ENCODE measurements around the gene SIGLEC10.
A peak's percentile ranks its signal among the peaks of the same experiment; 100 is the strongest.

The SIGLEC10 gene

DNA sequence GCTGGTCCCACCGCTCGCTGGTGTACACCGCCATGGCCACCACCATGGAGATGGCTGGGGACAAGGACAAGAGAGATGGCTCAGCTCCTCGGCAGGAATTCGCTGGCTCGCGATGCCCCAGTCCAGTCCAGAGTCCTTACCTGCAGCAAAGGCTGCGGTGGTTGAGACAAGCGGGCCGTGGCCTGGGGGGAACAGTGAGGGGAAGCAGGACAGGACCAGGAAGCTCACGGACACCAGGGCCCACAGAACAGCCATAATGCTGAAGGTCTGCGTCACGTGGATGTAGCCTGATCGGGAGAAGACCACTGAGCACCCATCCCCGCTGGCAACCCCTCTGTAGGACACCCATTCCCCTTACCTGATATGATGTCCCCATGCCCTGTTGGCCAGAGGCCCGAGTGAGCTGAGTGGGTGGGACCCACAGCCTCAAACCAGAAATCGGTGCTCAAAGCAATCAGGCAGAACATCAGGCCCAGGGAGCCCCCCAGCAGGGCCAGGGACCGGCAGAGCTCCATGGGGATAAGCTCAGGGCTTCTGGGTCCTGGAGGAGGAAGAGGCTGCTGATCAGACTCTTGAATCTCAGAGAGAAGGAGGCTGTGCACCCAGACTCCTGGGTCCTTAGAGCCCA is 45.3 kb downstream of the SIGLEC10 start:
- in situ Hi-C loops (cut with HindIII; ENCODE audit: low sequenced_read_pairs), result no loop called here
- TF ChIP-seq CTCF (IDR thresholded peaks at IDR 0.05; ENCODE audit: low read depth, low read length), result no peak
- no peak overlapping the region for H3K4me3 ChIP-seq (ENCODE audit: low read depth, low read length)

GRCh38 chr19:51371186-51371690 is 46.2 kb downstream of the SIGLEC10 start:
- no peak for DNase-seq (ENCODE audit: low read depth, low spot score)
- in situ Hi-C loops (cut with HindIII; ENCODE audit: low sequenced_read_pairs), result no loop called here
- H3K4me3 ChIP-seq (ENCODE audit: low read depth, low read length), result no peak overlapping the region
- no peak for TF ChIP-seq CTCF (IDR thresholded peaks at IDR 0.05; ENCODE audit: low read depth, low read length)

More for the DNA sequence above, 45.3 kb downstream of the SIGLEC10 start:
- DNase-seq (ENCODE audit: low read depth, low spot score), result no peak

DNA sequence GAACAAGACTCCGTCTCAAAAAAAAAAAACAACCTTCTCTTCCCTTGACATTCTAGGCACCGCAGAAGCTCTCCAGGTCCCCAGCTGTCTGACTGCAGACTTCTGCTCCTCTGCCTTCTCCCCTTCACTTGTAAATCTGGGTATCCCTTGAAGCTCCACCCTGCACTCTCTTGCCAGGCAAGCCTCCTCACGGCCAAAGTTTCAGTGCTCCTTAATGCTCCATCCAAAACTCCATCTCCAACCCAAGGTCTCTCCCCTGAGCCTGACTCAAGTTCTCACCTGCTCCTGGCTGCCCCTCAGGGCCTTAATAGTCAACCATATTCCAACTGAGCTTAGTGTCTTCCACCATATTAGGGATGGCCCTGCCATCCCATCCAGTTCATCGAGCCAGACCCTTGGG is 47.2 kb downstream of the SIGLEC10 start:
- in situ Hi-C loops (cut with HindIII; ENCODE audit: low sequenced_read_pairs), result no loop called here
- TF ChIP-seq CTCF (IDR thresholded peaks at IDR 0.05; ENCODE audit: low read depth, low read length), result no peak
- DNase-seq (ENCODE audit: low read depth, low spot score), result no peak
- H3K4me3 ChIP-seq (ENCODE audit: low read depth, low read length), result no peak overlapping the region

DNA sequence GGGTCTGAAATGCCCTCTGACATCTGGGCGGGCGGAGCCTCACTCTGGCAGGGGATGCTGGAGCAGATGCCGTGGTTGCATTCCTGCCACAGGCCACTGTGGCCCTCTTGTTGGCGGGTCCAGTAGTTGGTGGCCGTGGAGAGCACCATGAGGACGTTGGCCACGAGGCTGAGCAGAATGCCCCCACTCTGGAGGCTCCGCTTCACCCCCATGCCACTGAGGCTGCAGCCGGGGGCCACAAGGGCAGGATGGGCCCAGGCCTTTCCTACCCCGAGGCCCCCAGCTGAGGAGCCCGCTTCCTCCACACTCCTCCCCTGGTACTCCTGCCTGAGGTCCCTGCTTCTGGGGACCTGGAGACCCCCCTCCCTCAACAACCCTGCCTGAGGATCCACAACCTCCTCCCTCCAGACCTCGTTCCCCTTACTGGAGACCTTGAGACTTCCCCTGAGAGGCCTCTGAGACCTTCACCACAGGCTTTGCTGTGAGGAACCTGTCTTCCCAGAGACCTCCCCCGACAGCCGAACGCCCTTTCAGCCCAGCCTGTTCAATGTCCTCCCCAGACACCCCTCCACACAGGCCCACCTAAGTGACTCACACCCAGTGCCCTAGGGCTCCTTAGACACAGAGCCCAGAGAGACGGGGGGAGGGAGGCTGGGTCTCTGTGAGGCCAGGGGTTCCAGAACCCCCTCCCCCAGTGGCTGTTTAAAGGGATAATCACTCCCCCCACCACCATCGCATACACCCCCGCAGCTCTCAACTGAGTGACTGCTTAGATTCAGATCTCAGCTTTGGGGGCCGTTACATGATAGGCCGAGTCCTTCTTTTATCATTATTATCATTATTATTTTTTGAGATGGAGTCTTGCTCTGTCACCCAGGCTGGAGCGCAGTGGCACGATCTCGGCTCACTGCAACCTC is 48.8 kb downstream of the SIGLEC10 start, which contains the start of gene CLDND2:
CLDND2 (minus strand) TSS at position 638 of the 917 bp plus-strand sequence; CDS start at position 212, 426 bp downstream.
- no peak for DNase-seq (ENCODE audit: low read depth, low spot score)
- TF ChIP-seq CTCF (IDR thresholded peaks at IDR 0.05; ENCODE audit: low read depth, low read length), result no peak
- H3K4me3 ChIP-seq (ENCODE audit: low read depth, low read length), result peak within 1 kb of the TSS; percentile 85
- in situ Hi-C loops (cut with HindIII; ENCODE audit: low sequenced_read_pairs), result no loop called here

DNA sequence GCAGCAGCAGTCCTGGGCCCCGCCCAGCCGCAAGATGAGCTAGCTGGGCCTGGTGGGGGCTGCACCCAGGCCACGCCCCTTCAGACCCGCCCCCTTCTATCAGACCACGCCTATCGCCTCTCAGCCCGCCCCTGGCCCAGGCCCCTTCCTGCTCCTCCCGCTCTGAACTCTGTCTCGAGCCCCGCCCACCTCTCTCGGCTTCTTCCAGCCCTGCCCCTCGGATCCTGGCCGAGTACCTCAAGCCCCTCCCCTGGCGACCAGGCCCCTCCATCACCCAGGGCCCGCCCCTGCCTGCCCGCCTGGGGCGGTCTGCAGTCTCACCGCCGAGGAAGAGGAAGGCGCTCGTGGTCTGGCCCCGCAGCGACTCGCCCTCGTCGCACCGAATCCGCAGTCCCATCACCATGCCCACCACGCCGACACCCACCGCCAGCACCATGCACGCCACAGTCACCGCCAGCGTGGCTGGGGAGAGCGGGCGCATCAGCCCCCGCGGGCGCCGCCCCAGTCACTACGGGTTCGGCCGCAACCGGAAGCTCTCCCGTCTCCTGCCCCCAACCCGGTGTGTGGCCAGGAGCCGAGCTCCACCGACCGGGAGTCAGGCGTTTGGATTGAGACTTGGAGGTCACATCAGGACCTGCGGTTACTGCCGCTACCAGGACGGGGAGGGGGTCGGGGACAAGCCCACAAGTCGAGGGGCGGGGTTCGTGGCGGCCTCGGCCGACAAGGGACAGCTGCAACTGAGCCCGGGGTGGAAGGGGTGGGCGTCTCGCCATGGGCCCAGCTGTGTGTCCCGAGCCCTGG is 49.7 kb downstream of the SIGLEC10 start:
- in situ Hi-C loops (cut with HindIII; ENCODE audit: low sequenced_read_pairs), result no loop called here

More for the DNA sequence above, 49.7 kb downstream of the SIGLEC10 start:
- peak; percentile 99 for DNase-seq (ENCODE audit: low read depth, low spot score)
- peak overlapping the region; percentile 85 for H3K4me3 ChIP-seq (ENCODE audit: low read depth, low read length)
- no peak for TF ChIP-seq CTCF (IDR thresholded peaks at IDR 0.05; ENCODE audit: low read depth, low read length)
